ENCODE measurements around the gene SRRM3.
"Not testable (repeated sequence)": the region's sequence is repeated elsewhere in the genome, so short reads cannot be mapped to it uniquely, and the experiment has no call there.

The SRRM3 gene

GRCh38 chr7:76292213-76292573 is 90.5 kb downstream of the SRRM3 start:
- TF ChIP-seq, protein P1, sequence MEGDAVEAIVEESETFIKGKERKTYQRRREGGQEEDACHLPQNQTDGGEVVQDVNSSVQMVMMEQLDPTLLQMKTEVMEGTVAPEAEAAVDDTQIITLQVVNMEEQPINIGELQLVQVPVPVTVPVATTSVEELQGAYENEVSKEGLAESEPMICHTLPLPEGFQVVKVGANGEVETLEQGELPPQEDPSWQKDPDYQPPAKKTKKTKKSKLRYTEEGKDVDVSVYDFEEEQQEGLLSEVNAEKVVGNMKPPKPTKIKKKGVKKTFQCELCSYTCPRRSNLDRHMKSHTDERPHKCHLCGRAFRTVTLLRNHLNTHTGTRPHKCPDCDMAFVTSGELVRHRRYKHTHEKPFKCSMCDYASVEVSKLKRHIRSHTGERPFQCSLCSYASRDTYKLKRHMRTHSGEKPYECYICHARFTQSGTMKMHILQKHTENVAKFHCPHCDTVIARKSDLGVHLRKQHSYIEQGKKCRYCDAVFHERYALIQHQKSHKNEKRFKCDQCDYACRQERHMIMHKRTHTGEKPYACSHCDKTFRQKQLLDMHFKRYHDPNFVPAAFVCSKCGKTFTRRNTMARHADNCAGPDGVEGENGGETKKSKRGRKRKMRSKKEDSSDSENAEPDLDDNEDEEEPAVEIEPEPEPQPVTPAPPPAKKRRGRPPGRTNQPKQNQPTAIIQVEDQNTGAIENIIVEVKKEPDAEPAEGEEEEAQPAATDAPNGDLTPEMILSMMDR (IDR thresholded peaks at IDR 0.05; ENCODE audit: low read depth, low read length, missing control alignments): no peak
- H3K4me3 ChIP-seq (ENCODE audit: low read depth, low read length): no peak overlapping the region
- DNase-seq (ENCODE audit: low read depth): no peak

GRCh38 chr7:76292911-76293310 is 91.2 kb downstream of the SRRM3 start:
- DNase-seq (ENCODE audit: low read depth); H3K4me3 ChIP-seq (ENCODE audit: low read depth, low read length): not testable (repeated sequence)

DNA sequence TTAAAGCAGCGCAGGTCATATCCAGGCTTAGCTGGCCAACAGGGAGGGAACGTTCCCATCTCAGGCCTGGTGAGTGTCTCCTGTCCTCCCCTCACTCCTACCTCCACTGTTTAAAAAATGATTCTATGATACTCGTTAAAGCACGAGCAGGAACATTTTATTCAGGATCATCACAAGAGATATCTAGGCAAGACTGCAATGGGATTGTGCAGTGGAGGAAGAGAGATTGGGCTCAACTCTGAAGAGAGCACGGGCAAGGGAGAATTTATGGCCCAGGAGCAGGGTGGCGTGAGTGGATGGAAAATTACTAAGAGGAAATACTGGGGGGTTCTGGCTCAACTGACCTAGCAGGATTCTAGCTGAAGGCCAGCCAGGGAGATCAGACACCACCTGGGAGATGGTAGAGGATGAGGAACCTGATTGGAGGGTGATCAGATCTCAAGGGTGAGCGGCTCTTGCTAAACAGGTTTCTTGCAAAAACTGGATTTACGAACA is 91.8 kb downstream of the SRRM3 start:
- DNase-seq (ENCODE audit: low read depth): no peak
- TF ChIP-seq, protein P1 (IDR thresholded peaks at IDR 0.05; ENCODE audit: low read depth, low read length, missing control alignments): no peak
- H3K4me3 ChIP-seq (ENCODE audit: low read depth, low read length): no peak overlapping the region

GRCh38 chr7:76294344-76295024 is 92.8 kb downstream of the SRRM3 start:
- TF ChIP-seq, protein P1 (IDR thresholded peaks at IDR 0.05; ENCODE audit: low read depth, low read length, missing control alignments): no peak
- DNase-seq (ENCODE audit: low read depth): no peak
- no peak overlapping the region for H3K4me3 ChIP-seq (ENCODE audit: low read depth, low read length)

DNA sequence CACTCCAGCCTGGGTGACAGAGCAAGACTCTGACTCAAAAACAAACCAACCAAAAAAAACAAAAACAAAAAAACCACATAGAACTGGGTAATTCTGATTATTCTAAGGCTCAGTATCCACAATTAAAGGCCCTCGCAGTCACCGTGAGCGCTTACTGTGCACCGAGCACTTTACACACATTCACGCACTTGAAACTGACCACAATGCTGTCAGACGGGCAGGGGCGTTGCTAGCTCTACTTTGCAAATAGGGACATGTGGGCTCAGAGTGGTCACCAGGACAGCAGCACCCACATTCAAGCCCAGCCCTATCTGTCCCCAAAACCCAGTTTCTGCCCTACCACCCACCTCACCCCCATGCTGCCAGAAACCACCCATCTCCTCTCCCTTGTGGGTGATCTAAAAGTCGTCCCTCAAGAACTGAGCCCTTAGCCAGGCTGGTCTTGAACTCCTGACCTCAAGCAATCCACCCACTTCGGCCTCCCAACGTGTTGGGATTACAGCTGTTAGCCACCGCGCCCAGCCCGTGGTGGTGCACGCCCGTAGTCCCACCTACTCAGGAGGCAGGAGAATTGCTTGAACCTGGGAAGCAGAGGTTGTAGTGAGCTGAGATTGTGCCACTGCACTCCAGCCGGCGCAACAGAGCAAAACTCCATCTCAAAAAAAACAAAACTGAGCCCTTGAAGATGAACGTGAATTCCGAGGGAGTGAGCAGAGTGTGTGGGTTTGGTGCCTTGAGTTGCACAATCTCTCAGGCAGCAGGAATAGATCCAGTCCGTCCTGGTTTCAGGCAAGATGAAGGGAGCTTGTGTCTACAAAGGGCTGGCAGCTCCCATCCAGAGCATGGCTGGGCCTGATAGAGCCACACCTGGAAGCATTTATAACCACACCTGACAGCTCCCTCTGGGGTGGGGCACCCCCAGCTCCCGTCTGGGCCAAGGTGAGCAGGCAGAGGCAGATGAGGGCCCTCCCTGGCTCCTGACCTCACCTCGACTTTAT is 95.3 kb downstream of the SRRM3 start:
- TF ChIP-seq, protein P1 (IDR thresholded peaks at IDR 0.05; ENCODE audit: low read depth, low read length, missing control alignments): no peak
- no peak for DNase-seq (ENCODE audit: low read depth)
- no peak overlapping the region for H3K4me3 ChIP-seq (ENCODE audit: low read depth, low read length)

GRCh38 chr7:76300166-76300731 is 98.6 kb downstream of the SRRM3 start:
- H3K4me3 ChIP-seq (ENCODE audit: low read depth, low read length): no peak overlapping the region
- TF ChIP-seq, protein P1 (IDR thresholded peaks at IDR 0.05; ENCODE audit: low read depth, low read length, missing control alignments): no peak
- no peak for DNase-seq (ENCODE audit: low read depth)

DNA sequence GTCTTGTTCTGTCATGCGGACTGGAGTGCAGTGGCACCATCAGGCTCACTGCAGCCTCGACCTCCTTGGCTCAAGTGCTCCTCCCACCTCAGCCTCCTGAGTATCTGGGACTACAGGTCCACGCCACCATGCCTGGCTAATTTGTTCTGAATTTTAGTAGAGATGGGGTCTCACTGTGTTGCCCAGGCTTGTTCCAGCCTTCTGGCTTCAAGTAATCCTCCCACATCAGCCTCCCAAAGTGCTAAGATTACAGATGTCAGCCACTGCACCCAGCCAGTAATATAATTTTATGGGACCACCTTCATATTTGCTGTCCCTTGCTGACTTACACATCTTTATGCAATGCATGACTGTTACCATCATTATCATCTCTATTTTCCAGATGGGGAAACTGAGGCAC is 99.3 kb downstream of the SRRM3 start:
- no peak overlapping the region for H3K4me3 ChIP-seq (ENCODE audit: low read depth, low read length)
- DNase-seq (ENCODE audit: low read depth): no peak
- TF ChIP-seq, protein P1 (IDR thresholded peaks at IDR 0.05; ENCODE audit: low read depth, low read length, missing control alignments): no peak
